H1 (cell line): ENCODE measurements around the gene MRPL1.

Experiments
- CEBPB ChIP-seq: IDR thresholded peaks from 2 replicates; pipeline ENCODE4 v1.6.1; 2012; ENCODE audit warnings: low read depth, low read length
- CTBP2 ChIP-seq: IDR thresholded peaks from 2 replicates; pipeline ENCODE4 v1.7.0; 2011; ENCODE audit warnings: borderline replicate concordance, mild to moderate bottlenecking, moderate library complexity, mixed read lengths, low read length; ENCODE audit not compliant: insufficient read depth, insufficient read length
- EZH2 ChIP-seq: fragments of 200-600 bp; sonication (generic); IDR thresholded peaks from 2 replicates; pipeline ENCODE4 v1.7.1; 2012; ENCODE audit warnings: low read depth, mild to moderate bottlenecking, moderate library complexity, low read length, inconsistent platforms; ENCODE audit not compliant: severe bottlenecking
- HDAC6 ChIP-seq: IDR thresholded peaks from one replicate; pipeline ENCODE4 v1.7.1; 2012; ENCODE audit warnings: low read depth, mild to moderate bottlenecking, inconsistent platforms, low read length, moderate library complexity
- JUND ChIP-seq: IDR thresholded peaks from 2 replicates; pipeline ENCODE4 v1.6.1; 2011; ENCODE audit warnings: mild to moderate bottlenecking, improper control_type of control experiment, low read length
- KDM1A ChIP-seq: fragments of 200-600, 300-600 bp; sonication (generic); IDR thresholded peaks from 2 replicates; pipeline ENCODE4 v1.7.1; 2016; ENCODE audit warnings: mild to moderate bottlenecking, low read length, borderline replicate concordance
- POLR2AphosphoS5 ChIP-seq: IDR thresholded peaks from 2 replicates; pipeline ENCODE4 v1.6.1; 2011; ENCODE audit warnings: low read depth, low read length
- SRF ChIP-seq: IDR thresholded peaks from 2 replicates; pipeline ENCODE4 v1.6.1; 2011; ENCODE audit warnings: mild to moderate bottlenecking, low read depth, low read length, moderate library complexity
- TCF12 ChIP-seq: IDR thresholded peaks from 2 replicates; pipeline ENCODE4 v1.6.1; 2011; ENCODE audit warnings: low read depth, mild to moderate bottlenecking, low read length
- YY1 ChIP-seq: IDR thresholded peaks from 2 replicates; pipeline ENCODE4 v1.6.1; 2011; ENCODE audit warnings: low read depth, mild to moderate bottlenecking, low read length
- TF ChIP-seq, protein P1 (sequence below), 3 experiments: IDR thresholded peaks; 1 replicate in 2 of 3; 2 replicates in 1 of 3; pipeline versions ENCODE4 v1.5.1 to v1.6.1; 2011; ENCODE audit warnings: low read length in 3 of 3, mild to moderate bottlenecking in 3 of 3, inconsistent platforms in 2 of 3, low read depth in 1 of 3, moderate library complexity in 1 of 3; ENCODE audit not compliant: insufficient read depth in 1 of 3; ENCODE audit errors: control extremely low read depth in 1 of 3

DNA sequence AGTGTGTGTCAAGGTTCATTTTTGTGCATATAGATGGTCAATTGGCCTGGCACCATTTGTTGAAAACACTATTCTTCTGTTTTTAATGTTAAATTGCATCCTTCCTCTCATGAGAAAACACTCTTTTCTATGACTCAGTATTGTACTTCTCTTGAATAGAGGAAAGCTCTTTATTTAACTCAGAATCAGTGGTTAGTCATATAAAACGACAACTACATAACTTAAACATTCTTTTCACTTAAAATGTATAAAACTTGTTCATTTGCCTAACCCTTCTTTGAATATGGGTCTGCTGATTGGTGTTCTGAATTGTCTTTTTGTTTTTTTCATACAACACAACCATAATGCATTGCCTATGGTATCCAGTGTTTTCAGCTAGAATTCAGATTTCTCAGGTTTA is 17.2 kb upstream of the MRPL1 start:
- TF ChIP-seq CTBP2 (no peak), SRF (no peak), HDAC6 (no peak), YY1 (no peak), TCF12 (no peak), EZH2 (no peak), KDM1A (no peak), CEBPB (no peak), POLR2AphosphoS5 (no peak), JUND (no peak)
- TF ChIP-seq, protein P1, sequence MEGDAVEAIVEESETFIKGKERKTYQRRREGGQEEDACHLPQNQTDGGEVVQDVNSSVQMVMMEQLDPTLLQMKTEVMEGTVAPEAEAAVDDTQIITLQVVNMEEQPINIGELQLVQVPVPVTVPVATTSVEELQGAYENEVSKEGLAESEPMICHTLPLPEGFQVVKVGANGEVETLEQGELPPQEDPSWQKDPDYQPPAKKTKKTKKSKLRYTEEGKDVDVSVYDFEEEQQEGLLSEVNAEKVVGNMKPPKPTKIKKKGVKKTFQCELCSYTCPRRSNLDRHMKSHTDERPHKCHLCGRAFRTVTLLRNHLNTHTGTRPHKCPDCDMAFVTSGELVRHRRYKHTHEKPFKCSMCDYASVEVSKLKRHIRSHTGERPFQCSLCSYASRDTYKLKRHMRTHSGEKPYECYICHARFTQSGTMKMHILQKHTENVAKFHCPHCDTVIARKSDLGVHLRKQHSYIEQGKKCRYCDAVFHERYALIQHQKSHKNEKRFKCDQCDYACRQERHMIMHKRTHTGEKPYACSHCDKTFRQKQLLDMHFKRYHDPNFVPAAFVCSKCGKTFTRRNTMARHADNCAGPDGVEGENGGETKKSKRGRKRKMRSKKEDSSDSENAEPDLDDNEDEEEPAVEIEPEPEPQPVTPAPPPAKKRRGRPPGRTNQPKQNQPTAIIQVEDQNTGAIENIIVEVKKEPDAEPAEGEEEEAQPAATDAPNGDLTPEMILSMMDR (IDR thresholded peaks at IDR 0.05; ENCODE audit: control extremely low read depth in 1 of 3, insufficient read depth in 1 of 3, low read depth in 1 of 3, low read length in 3 of 3), result no peak
